Large intestine (tissue), 3 donors: ENCODE measurements around the gene ITGA3. TPM values are rescaled to one million over a fixed set of nuclear protein-coding genes. Genes with fewer than 3 reads are reported as not detected.

Experiments
- DNase-seq, 2 donors: peaks; one replicate each; pipeline versions ENCODE4 v3.0.0 to v3.0.0-alpha.2; 2013
- H3K27ac ChIP-seq: one replicate; pipeline ENCODE4 v1.5.1; 2013; ENCODE audit warnings: low read length
- H3K27me3 ChIP-seq: 2 replicates; pipeline ENCODE4 v1.6.1; 2013; ENCODE audit warnings: low read length; ENCODE audit not compliant: control insufficient read depth, insufficient read depth
- H3K36me3 ChIP-seq: 2 replicates; pipeline ENCODE4 v1.6.1; 2013; ENCODE audit warnings: low read length; ENCODE audit not compliant: control insufficient read depth, insufficient read depth
- H3K4me1 ChIP-seq: one replicate; pipeline ENCODE4 v1.6.1; 2013; ENCODE audit warnings: low read length; ENCODE audit not compliant: control insufficient read depth, insufficient read depth
- H3K4me3 ChIP-seq: one replicate; pipeline ENCODE4 v1.5.1; 2013; ENCODE audit warnings: low read length
- H3K9me3 ChIP-seq: one replicate; pipeline ENCODE4 v1.6.1; 2013; ENCODE audit warnings: mild to moderate bottlenecking, low read depth, low read length, moderate library complexity; ENCODE audit not compliant: control insufficient read depth
- WGBS: methylation state at CpG from one replicate; pipeline ENCODE4 v1.1.5; 2013; ENCODE audit warnings: low lambda C conversion rate; ENCODE audit not compliant: insufficient coverage; 5-methylcytosine and 5-hydroxymethylcytosine counted together
- polyA plus RNA-seq: library from polyadenylated mRNA; unstranded; fragments of 120-200 nt; gene quantifications from one replicate; pipeline ENCODE4 v1.2.1, GENCODE V29; 2013

Gene ITGA3
- polyA plus RNA-seq, 1 donor: 61.8 TPM

GRCh38 chr17:50114849-50115357 is 59.0 kb downstream of the ITGA3 start:
- no peak overlapping the region for H3K4me3 ChIP-seq
- peaks cover 15% of the 10 kb centered on the region for H3K36me3 ChIP-seq
- DNase-seq: peak in 1 of 2 donors; percentile 57
- no peaks in the 10 kb centered on the region for H3K9me3 ChIP-seq
- peaks cover 2% of the 10 kb centered on the region for H3K27me3 ChIP-seq
- WGBS: no CpG with 5 or more reads among the region's 6 CpGs
- H3K27ac ChIP-seq: no peak overlapping the region
- H3K4me1 ChIP-seq: peaks cover 35% of the 10 kb centered on the region

- DNase-seq: no peak
- peaks cover 35% of the 10 kb centered on the region for H3K4me1 ChIP-seq
- H3K27me3 ChIP-seq: peaks cover 2% of the 10 kb centered on the region
- no peak overlapping the region for H3K27ac ChIP-seq
- no peak overlapping the region for H3K4me3 ChIP-seq
- peaks cover 7% of the 10 kb centered on the region for H3K36me3 ChIP-seq
- no CpG with 5 or more reads among the region's 17 CpGs for WGBS
- no peaks in the 10 kb centered on the region for H3K9me3 ChIP-seq
Observed at GRCh38 chr17:50115756-50116155, 59.8 kb downstream of the ITGA3 start.

- WGBS: no CpG with 5 or more reads among the region's 64 CpGs
- Histone ChIP-seq H3K27me3 (peaks cover 2% of the 10 kb centered on the region), H3K4me1 (peaks cover 23% of the 10 kb centered on the region)
Observed at GRCh38 chr17:50117202-50118051, 61.5 kb downstream of the ITGA3 start.

GRCh38 chr17:50118076-50118827 is 62.3 kb downstream of the ITGA3 start:
- H3K27ac ChIP-seq: no peak overlapping the region
- H3K27me3 ChIP-seq: peaks cover 2% of the 10 kb centered on the region
- no peaks in the 10 kb centered on the region for H3K36me3 ChIP-seq
- WGBS: no CpG with 5 or more reads among the region's 23 CpGs
- H3K9me3 ChIP-seq: no peaks in the 10 kb centered on the region
- H3K4me1 ChIP-seq: peaks cover 16% of the 10 kb centered on the region
- H3K4me3 ChIP-seq: no peak overlapping the region
- DNase-seq: no peak

More at GRCh38 chr17:50117202-50118051, 61.5 kb downstream of the ITGA3 start:
- H3K4me3 ChIP-seq: peak overlapping the region; percentile 4
- DNase-seq: peak; percentile 73 to 79
- no peak overlapping the region for H3K27ac ChIP-seq
- H3K9me3 ChIP-seq: no peaks in the 10 kb centered on the region
- no peaks in the 10 kb centered on the region for H3K36me3 ChIP-seq

GRCh38 chr17:50118828-50119218 is 62.9 kb downstream of the ITGA3 start:
- no CpG with 5 or more reads among the region's 4 CpGs for WGBS
- H3K4me3 ChIP-seq: no peak overlapping the region
- peaks cover 2% of the 10 kb centered on the region for H3K27me3 ChIP-seq
- no peak for DNase-seq
- peaks cover 14% of the 10 kb centered on the region for H3K4me1 ChIP-seq
- H3K36me3 ChIP-seq: no peaks in the 10 kb centered on the region
- H3K9me3 ChIP-seq: no peaks in the 10 kb centered on the region
- H3K27ac ChIP-seq: no peak overlapping the region

- no peaks in the 10 kb centered on the region for H3K36me3 ChIP-seq
- H3K4me1 ChIP-seq: peaks cover 16% of the 10 kb centered on the region
- WGBS: 94% methylated on average over 3 of the region's 7 CpGs
- DNase-seq: no peak
- H3K27ac ChIP-seq: no peak overlapping the region
- H3K27me3 ChIP-seq: peaks cover 2% of the 10 kb centered on the region
- H3K9me3 ChIP-seq: no peaks in the 10 kb centered on the region
- no peak overlapping the region for H3K4me3 ChIP-seq
Observed at GRCh38 chr17:50120475-50121253, 64.8 kb downstream of the ITGA3 start.

- no peak for DNase-seq
- H3K27ac ChIP-seq: no peak overlapping the region
- peaks cover 9% of the 10 kb centered on the region for H3K4me1 ChIP-seq
- no peaks in the 10 kb centered on the region for H3K36me3 ChIP-seq
- no peak overlapping the region for H3K4me3 ChIP-seq
- H3K9me3 ChIP-seq: no peaks in the 10 kb centered on the region
- WGBS: no CpG with 5 or more reads among the region's 3 CpGs
- peaks cover 2% of the 10 kb centered on the region for H3K27me3 ChIP-seq
Observed at GRCh38 chr17:50122945-50123344, 67.0 kb downstream of the ITGA3 start.

GRCh38 chr17:50123649-50124349 is 67.9 kb downstream of the ITGA3 start:
- peak overlapping the region; percentile 28 for H3K27ac ChIP-seq
- DNase-seq: no peak
- H3K4me3 ChIP-seq: no peak overlapping the region
- peaks cover 2% of the 10 kb centered on the region for H3K27me3 ChIP-seq
- H3K9me3 ChIP-seq: no peaks in the 10 kb centered on the region
- no peaks in the 10 kb centered on the region for H3K36me3 ChIP-seq
- no CpG with 5 or more reads among the region's 12 CpGs for WGBS
- H3K4me1 ChIP-seq: peaks cover 17% of the 10 kb centered on the region

- peaks cover 3% of the 10 kb centered on the region for H3K9me3 ChIP-seq
- H3K36me3 ChIP-seq: no peaks in the 10 kb centered on the region
- peaks cover 24% of the 10 kb centered on the region for H3K4me1 ChIP-seq
- no peak for DNase-seq
- H3K27me3 ChIP-seq: peaks cover 4% of the 10 kb centered on the region
- H3K27ac ChIP-seq: no peak overlapping the region
- no peak overlapping the region for H3K4me3 ChIP-seq
- WGBS: 95% methylated on average over 2 of the region's 4 CpGs
Observed at GRCh38 chr17:50125420-50125997, 69.6 kb downstream of the ITGA3 start.
